GM18502 (cell line): ENCODE results near the gene TSPO.
"Not testable (repeated sequence)": the region's sequence is repeated elsewhere in the genome, so short reads cannot be mapped to it uniquely, and the experiment has no call there.

ENCODE experiments used
- ATAC-seq: cut with Tn5 transposase; IDR thresholded peaks from one replicate; pipeline ENCODE4 v1.9.1; 2021; ENCODE audit warnings: mild to moderate bottlenecking; ENCODE audit not compliant: unreplicated experiment, poor library complexity

The TSPO gene

GRCh38 chr22:43129426-43130425 lies 21.6 kb upstream of the TSPO start:
- ATAC-seq = no peak

- ATAC-seq = no peak
Measured at GRCh38 chr22:43131773-43132501, 19.4 kb upstream of the TSPO start.

- no peak for ATAC-seq
Measured at GRCh38 chr22:43133401-43133800, 18.0 kb upstream of the TSPO start.

GRCh38 chr22:43134553-43134952 lies 16.8 kb upstream of the TSPO start:
- ATAC-seq = no peak

GRCh38 chr22:43135565-43135964 lies 15.8 kb upstream of the TSPO start:
- no peak for ATAC-seq

GRCh38 chr22:43136255-43136654 lies 15.1 kb upstream of the TSPO start:
- no peak for ATAC-seq

GRCh38 chr22:43136801-43137200 lies 14.6 kb upstream of the TSPO start:
- ATAC-seq = no peak

GRCh38 chr22:43142880-43143562 lies 8.3 kb upstream of the TSPO start, which contains the start of gene MCAT:
TSS of gene MCAT (minus strand) at chr22:43143398. CDS start at chr22:43143348, 50 bp downstream.
- peak; percentile 83 for ATAC-seq

GRCh38 chr22:43144949-43145348 lies 6.4 kb upstream of the TSPO start:
- no peak for ATAC-seq

GRCh38 chr22:43145371-43145770 lies 6.0 kb upstream of the TSPO start:
- not testable (repeated sequence) for ATAC-seq

- not testable (repeated sequence) for ATAC-seq
Measured at GRCh38 chr22:43146332-43146731, 5.0 kb upstream of the TSPO start.

GRCh38 chr22:43147821-43148220 lies 3.5 kb upstream of the TSPO start:
- no peak for ATAC-seq

- no peak for ATAC-seq
Measured at GRCh38 chr22:43148581-43148980, 2.8 kb upstream of the TSPO start.

- no peak for ATAC-seq
Measured at GRCh38 chr22:43150731-43151206, 590 bp upstream of the TSPO start.

- no peak for ATAC-seq
Measured at GRCh38 chr22:43152003-43152356, 621 bp downstream of the TSPO start.

GRCh38 chr22:43152357-43153071 lies 1.2 kb downstream of the TSPO start:
- no peak for ATAC-seq

GRCh38 chr22:43153899-43154298 lies 2.5 kb downstream of the TSPO start:
- no peak for ATAC-seq

- no peak for ATAC-seq
Measured at GRCh38 chr22:43154887-43155536, 3.7 kb downstream of the TSPO start.

- ATAC-seq = no peak
Measured at GRCh38 chr22:43155789-43156188, 4.4 kb downstream of the TSPO start.
